CD8-positive, alpha-beta memory T cell (primary cell): ENCODE measurements around the gene XPO6. TPM values are rescaled to one million over a fixed set of nuclear protein-coding genes. Genes with fewer than 3 reads are reported as not detected.

Experiments
- CTCF ChIA-PET: fragments of 350-600 bp; sonication (Branson Sonifier 250); formaldehyde crosslinking; loops from one replicate; lab custom pipeline; 2021; ENCODE audit warnings: antibody characterized with exemption; lab: Charles Lee
- POLR2A ChIA-PET: fragments of 350-600 bp; sonication (Branson Sonifier 250); formaldehyde crosslinking; loops from one replicate; lab custom pipeline; 2021; ENCODE audit warnings: antibody characterized with exemption; lab: Charles Lee
- DNase-seq, 5 donors: peaks; one replicate each; pipeline versions ENCODE4 v3.0.0 to v3.0.0-alpha.2; 2020 to 2022; ENCODE audit warnings: mixed read lengths in 1 of 5
- H3K27ac ChIP-seq: one replicate; pipeline ENCODE4 v1.7.0; 2013; ENCODE audit warnings: low read depth, mild to moderate bottlenecking, low read length, moderate library complexity
- H3K27me3 ChIP-seq: 2 replicates; pipeline ENCODE4 v1.7.0; 2013; ENCODE audit warnings: low read length, mild to moderate bottlenecking; ENCODE audit not compliant: insufficient read depth, poor library complexity, severe bottlenecking
- H3K36me3 ChIP-seq: 2 replicates; pipeline ENCODE4 v1.7.0; 2013; ENCODE audit warnings: mild to moderate bottlenecking, low read length, moderate library complexity; ENCODE audit not compliant: insufficient read depth
- H3K4me1 ChIP-seq: 2 replicates; pipeline ENCODE4 v1.7.0; 2013; ENCODE audit warnings: mild to moderate bottlenecking, low read length, moderate library complexity; ENCODE audit not compliant: insufficient read depth
- H3K4me3 ChIP-seq: 2 replicates; pipeline ENCODE4 v1.7.0; 2013; ENCODE audit warnings: mild to moderate bottlenecking, low read length
- H3K9me3 ChIP-seq: 2 replicates; pipeline ENCODE4 v1.7.0; 2013; ENCODE audit warnings: mild to moderate bottlenecking, low read length
- H3K27ac Mint-ChIP-seq, 8 donors: one replicate each; pipeline ENCODE4 v1.8.0; 2020 to 2021; ENCODE audit warnings: mixed read lengths in 8 of 8, mild to moderate bottlenecking in 6 of 8, inconsistent platforms in 3 of 8, moderate library complexity in 3 of 8
- H3K27me3 Mint-ChIP-seq, 2 donors: one replicate each; pipeline ENCODE4 v1.8.0; 2020 to 2021; ENCODE audit warnings: mixed read lengths in 2 of 2, mild to moderate bottlenecking in 1 of 2, moderate library complexity in 1 of 2
- H3K36me3 Mint-ChIP-seq, 3 donors: one replicate each; pipeline ENCODE4 v1.8.0; 2020 to 2021; ENCODE audit warnings: mixed read lengths in 3 of 3, inconsistent platforms in 1 of 3, mild to moderate bottlenecking in 1 of 3
- H3K4me1 Mint-ChIP-seq, 3 donors: one replicate each; pipeline ENCODE4 v1.8.0; 2020 to 2021; ENCODE audit warnings: mixed read lengths in 3 of 3, inconsistent platforms in 1 of 3, mild to moderate bottlenecking in 1 of 3
- H3K4me3 Mint-ChIP-seq, 7 donors: one replicate each; pipeline ENCODE4 v1.8.0; 2020 to 2021; ENCODE audit warnings: mixed read lengths in 7 of 7, mild to moderate bottlenecking in 6 of 7, moderate library complexity in 4 of 7, inconsistent platforms in 2 of 7
- H3K9me3 Mint-ChIP-seq, 5 donors: one replicate each; pipeline ENCODE4 v1.8.0; 2020 to 2022; ENCODE audit warnings: mixed read lengths in 5 of 5, mild to moderate bottlenecking in 3 of 5, moderate library complexity in 2 of 5, inconsistent platforms in 1 of 5
- polyA plus RNA-seq: library from polyadenylated mRNA; unstranded; fragments of 300-500 nt; fragmentation: Illumina TruSeq; gene quantifications from one replicate; pipeline ENCODE4 v1.2.3, GENCODE V29; 2021
- total RNA-seq, 2 experiments: library from RNA; stranded (reverse); gene quantifications; one replicate each; pipeline ENCODE4 v1.2.3, GENCODE V29; 2021

XPO6 gene
- total and polyA plus RNA-seq, 3 experiments from 2014 or later: 96.8 to 234 (median 228) TPM

DNA sequence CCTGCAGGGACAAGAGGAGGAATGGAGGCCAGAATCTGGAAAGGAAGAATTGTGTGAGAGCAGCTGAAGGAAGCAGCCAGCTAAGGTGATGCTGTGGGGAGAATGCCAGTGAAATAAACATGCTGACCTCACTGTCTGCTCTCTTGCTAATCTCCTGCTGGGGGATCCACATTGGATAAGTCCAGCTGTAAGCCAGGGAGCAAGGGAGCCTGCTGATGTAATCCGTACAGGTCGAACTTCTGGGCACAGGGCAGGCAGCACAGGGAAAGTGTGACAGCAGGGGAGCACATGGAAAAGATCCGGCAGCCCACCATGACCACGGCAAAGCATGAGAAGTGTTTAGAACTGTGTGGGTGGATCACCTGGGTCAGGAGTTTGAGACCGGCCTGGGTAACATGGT lies 7.5 kb upstream of the XPO6 start:
- Histone ChIP-seq H3K9me3 (no peaks in the 10 kb centered on the region), H3K4me3 (no peak overlapping the region), H3K27me3 (no peaks in the 10 kb centered on the region), H3K36me3 (no peaks in the 10 kb centered on the region), H3K4me1 (no peaks in the 10 kb centered on the region), H3K27ac (no peak overlapping the region)
- ChIA-PET CTCF (interaction anchor here (1.2 to 11.5 kb wide), 8 partner anchors 10 to 81 kb away, joined by 3 to 200 read pairs (median 6); no protein-coding TSS in a partner anchor), POLR2A (no interaction called here)
- Mint-ChIP-seq H3K27ac (peak overlapping the region in 1 of 8 donors; percentile 55), H3K36me3 (no peaks in the 10 kb centered on the region), H3K27me3 (no peaks in the 10 kb centered on the region), H3K4me1 (peaks cover 4 to 6% (median 5%) of the 10 kb centered on the region in 3 donors), H3K4me3 (no peak overlapping the region), H3K9me3 (no peaks in the 10 kb centered on the region)
- no peak for DNase-seq

DNA sequence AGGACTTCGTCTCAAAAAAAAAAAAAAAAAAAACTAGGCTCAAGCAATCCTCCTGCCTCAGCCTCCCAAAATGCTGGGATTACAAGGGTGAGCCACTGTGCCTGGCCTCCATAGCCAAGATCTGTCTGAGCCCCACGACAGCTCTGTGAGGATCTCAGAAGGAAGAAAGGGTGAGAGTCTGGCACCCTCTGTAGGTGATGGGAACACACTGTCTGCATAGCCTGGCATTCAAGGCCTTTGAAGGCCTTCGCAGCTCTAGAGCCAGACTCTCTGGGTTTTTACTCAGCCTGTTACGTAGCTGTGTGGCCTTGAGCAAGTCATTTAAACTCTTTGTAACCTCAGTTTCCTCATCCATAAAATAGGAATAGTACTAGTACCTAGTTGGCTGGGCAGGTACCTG lies 6.3 kb upstream of the XPO6 start:
- Mint-ChIP-seq H3K4me1 (peaks cover 4 to 6% (median 5%) of the 10 kb centered on the region in 3 donors), H3K27me3 (no peaks in the 10 kb centered on the region), H3K9me3 (no peaks in the 10 kb centered on the region), H3K4me3 (peak overlapping the region in 1 of 7 donors; percentile 28), H3K36me3 (no peaks in the 10 kb centered on the region), H3K27ac (peak overlapping the region in 3 of 8 donors; percentile 48 to 72 (median 54))
- no peaks in the 10 kb centered on the region for H3K9me3 ChIP-seq
- DNase-seq: peak; percentile 40 to 79 (median 64)
- CTCF ChIA-PET: interaction anchor here (0.6 to 11.5 kb wide), 40 partner anchors 9 to 351 kb away, joined by 3 to 200 read pairs (median 5); no protein-coding TSS in a partner anchor
- H3K27ac ChIP-seq: no peak overlapping the region
- no peaks in the 10 kb centered on the region for H3K4me1 ChIP-seq
- POLR2A ChIA-PET: interaction anchor here (0.6 to 1.8 kb wide), 6 partner anchors 43 to 245 kb away, joined by 3 to 11 read pairs (median 7); no protein-coding TSS in a partner anchor
- H3K36me3 ChIP-seq: no peaks in the 10 kb centered on the region
- H3K4me3 ChIP-seq: no peak overlapping the region
- H3K27me3 ChIP-seq: no peaks in the 10 kb centered on the region

DNA sequence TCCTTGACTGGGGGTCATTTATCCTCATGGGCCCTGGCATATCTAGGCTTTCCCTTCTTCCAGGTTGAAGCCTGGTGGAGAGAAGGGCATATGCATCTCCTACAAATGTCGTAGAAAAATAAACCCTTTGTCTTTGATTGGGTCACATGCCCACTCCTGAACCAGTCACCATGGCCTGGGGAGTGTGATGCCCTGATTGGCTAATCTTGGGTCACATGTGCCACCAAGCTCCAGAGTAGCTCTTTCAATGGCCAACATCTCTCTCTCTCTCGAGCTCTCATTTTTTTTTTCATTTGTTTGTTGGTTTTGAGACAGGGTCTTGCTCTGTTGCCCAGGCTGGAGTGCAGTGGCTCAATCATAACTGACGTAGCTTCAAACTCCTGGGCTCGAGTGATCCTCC lies 5.6 kb upstream of the XPO6 start:
- H3K9me3 Mint-ChIP-seq: no peaks in the 10 kb centered on the region
- H3K4me1 Mint-ChIP-seq: peaks cover 5 to 6% (median 5%) of the 10 kb centered on the region in 3 donors
- no peak for DNase-seq

DNA sequence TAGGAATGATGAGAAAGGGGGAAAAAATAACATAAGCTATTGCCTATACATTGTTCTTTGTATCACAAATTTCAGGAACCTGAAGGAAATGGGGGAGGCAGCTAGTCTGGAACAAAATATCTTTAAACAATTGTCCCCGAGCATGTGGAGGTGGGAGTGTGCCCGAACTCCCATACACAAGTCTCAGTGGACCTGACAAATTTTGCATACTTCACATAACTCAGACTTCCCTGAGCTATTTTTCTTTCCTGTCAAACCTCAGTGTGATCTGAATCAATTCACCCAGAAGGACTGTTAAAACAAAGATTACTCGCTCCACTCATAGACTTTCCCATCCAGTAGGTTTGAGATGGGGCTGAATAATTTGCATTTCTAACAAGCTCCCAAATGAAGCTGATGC lies 1.6 kb upstream of the XPO6 start:
- Histone ChIP-seq H3K27ac (no peak overlapping the region), H3K4me1 (peaks cover 24% of the 10 kb centered on the region), H3K27me3 (no peaks in the 10 kb centered on the region), H3K36me3 (peaks cover 3% of the 10 kb centered on the region), H3K4me3 (no peak overlapping the region), H3K9me3 (no peaks in the 10 kb centered on the region)
- Mint-ChIP-seq H3K4me3 (peak overlapping the region in 3 of 7 donors; percentile 11 to 58 (median 48)), H3K36me3 (peaks cover 0 to 24% (median 4%) of the 10 kb centered on the region in 3 donors), H3K9me3 (peaks cover 0 to 3% (median 0%) of the 10 kb centered on the region in 5 donors), H3K27me3 (no peaks in the 10 kb centered on the region), H3K4me1 (peaks cover 24 to 31% (median 26%) of the 10 kb centered on the region in 3 donors), H3K27ac (peak overlapping the region in 2 of 8 donors; percentile 36 to 83)
- ChIA-PET POLR2A (no interaction called here), CTCF (interaction anchor here (11.5 kb wide), 1 partner anchor 75 kb away, joined by 200 read pairs; no protein-coding TSS in a partner anchor)
- DNase-seq: no peak

More for the DNA sequence above, 5.6 kb upstream of the XPO6 start:
- H3K36me3 ChIP-seq: no peaks in the 10 kb centered on the region
- H3K4me3 ChIP-seq: no peak overlapping the region
- H3K9me3 ChIP-seq: no peaks in the 10 kb centered on the region
- H3K4me1 ChIP-seq: peaks cover 4% of the 10 kb centered on the region
- ChIA-PET POLR2A (interaction anchor here (1.6 to 1.8 kb wide), 2 partner anchors 76 to 81 kb away, joined by 9 to 11 read pairs; no protein-coding TSS in a partner anchor), CTCF (interaction anchor here (0.8 to 11.5 kb wide), 24 partner anchors 8 to 245 kb away, joined by 3 to 200 read pairs (median 6); no protein-coding TSS in a partner anchor)
- H3K27me3 Mint-ChIP-seq: no peaks in the 10 kb centered on the region
- no peak overlapping the region for H3K4me3 Mint-ChIP-seq
- no peak overlapping the region for H3K27ac Mint-ChIP-seq
- no peaks in the 10 kb centered on the region for H3K27me3 ChIP-seq
- H3K27ac ChIP-seq: no peak overlapping the region
- H3K36me3 Mint-ChIP-seq: no peaks in the 10 kb centered on the region

DNA sequence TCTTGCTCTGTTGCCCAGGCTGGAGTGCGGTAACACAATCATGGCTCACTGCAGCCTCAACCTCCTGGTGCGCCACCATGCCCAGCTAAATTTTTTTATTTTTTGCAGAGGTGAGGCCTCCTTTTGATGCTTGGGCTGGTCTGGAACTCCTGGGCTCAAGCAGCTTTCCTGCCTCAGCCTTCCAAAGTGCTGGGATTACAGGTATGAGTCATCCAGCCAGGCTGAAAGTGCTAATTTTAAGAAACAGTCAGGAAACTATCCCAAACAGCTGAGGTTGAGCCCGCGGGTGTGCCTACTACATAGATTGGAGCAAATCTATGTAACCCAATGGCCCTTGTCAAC lies 738 bp upstream of the XPO6 start:
- Mint-ChIP-seq H3K27me3 (no peaks in the 10 kb centered on the region), H3K9me3 (peaks cover 0 to 3% (median 0%) of the 10 kb centered on the region in 5 donors), H3K36me3 (peaks cover 0 to 30% (median 7%) of the 10 kb centered on the region in 3 donors), H3K4me3 (peak overlapping the region in 6 of 7 donors; percentile 48 to 96 (median 89)), H3K27ac (peak overlapping the region in 6 of 8 donors; percentile 52 to 94 (median 90)), H3K4me1 (peaks cover 25 to 35% (median 28%) of the 10 kb centered on the region in 3 donors)
- Histone ChIP-seq H3K27ac (peak overlapping the region; percentile 55), H3K27me3 (no peaks in the 10 kb centered on the region), H3K4me1 (peaks cover 33% of the 10 kb centered on the region), H3K9me3 (no peaks in the 10 kb centered on the region), H3K4me3 (peak overlapping the region; percentile 66), H3K36me3 (peaks cover 7% of the 10 kb centered on the region)
- ChIA-PET POLR2A (interaction anchor here (0.8 to 3.1 kb wide), 4 partner anchors 19 to 72 kb away, joined by 3 to 25 read pairs (median 4); no protein-coding TSS in a partner anchor), CTCF (interaction anchor here (11.5 kb wide), 1 partner anchor 74 kb away, joined by 200 read pairs; no protein-coding TSS in a partner anchor)
- no peak for DNase-seq

DNA sequence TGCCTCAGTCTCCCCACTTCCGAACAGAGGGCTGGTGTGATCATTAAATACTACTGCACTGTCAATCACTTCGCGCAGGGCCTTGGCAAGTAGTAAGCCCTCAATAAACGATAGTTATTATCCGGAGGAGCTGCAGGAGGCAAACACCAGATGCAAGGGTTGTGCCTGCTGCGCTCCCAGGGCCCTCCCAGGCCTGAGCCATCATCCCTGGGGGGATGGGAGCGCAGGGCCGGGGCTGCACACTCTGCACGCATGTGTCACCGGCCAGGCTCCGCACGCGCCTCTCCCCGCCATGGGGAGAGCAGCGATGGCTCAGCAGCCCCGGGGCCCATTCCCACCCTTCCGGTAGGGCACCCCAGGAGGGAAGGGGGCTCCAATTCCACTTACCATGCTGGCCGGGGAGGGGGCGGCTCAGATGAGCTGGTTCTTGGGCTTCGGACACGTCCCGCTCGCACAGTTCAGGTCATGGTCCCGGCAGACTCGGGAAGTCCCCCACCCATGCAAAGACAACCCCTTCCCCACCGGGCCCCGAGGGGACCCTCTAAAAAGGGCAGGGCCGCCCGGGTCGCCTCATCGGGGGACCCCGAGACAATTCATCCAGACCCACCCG lies 681 bp downstream of the XPO6 start:
- no peaks in the 10 kb centered on the region for H3K27me3 ChIP-seq
- no peaks in the 10 kb centered on the region for H3K9me3 ChIP-seq
- H3K36me3 ChIP-seq: peaks cover 13% of the 10 kb centered on the region
- ChIA-PET CTCF (interaction anchor here (0.8 to 4.0 kb wide), 16 partner anchors 9 to 81 kb away, joined by 3 to 37 read pairs (median 6); partner anchors contain the start of gene SBK1), POLR2A (interaction anchor here (0.7 to 3.1 kb wide), 9 partner anchors 13 to 80 kb away, joined by 3 to 25 read pairs (median 3); no protein-coding TSS in a partner anchor)
- peak; percentile 35 to 69 (median 51) for DNase-seq
- H3K4me1 ChIP-seq: peaks cover 41% of the 10 kb centered on the region
- peak overlapping the region; percentile 57 for H3K27ac ChIP-seq
- H3K4me3 Mint-ChIP-seq: peak overlapping the region; percentile 80 to 95 (median 88)
- peaks cover 36 to 49% (median 41%) of the 10 kb centered on the region in 3 donors for H3K4me1 Mint-ChIP-seq
- H3K36me3 Mint-ChIP-seq: peaks cover 0 to 42% (median 9%) of the 10 kb centered on the region in 3 donors
- H3K9me3 Mint-ChIP-seq: peaks cover 0 to 3% (median 0%) of the 10 kb centered on the region in 5 donors
- peak overlapping the region; percentile 55 for H3K4me3 ChIP-seq
- H3K27me3 Mint-ChIP-seq: no peaks in the 10 kb centered on the region
- peak overlapping the region; percentile 49 to 95 (median 82) for H3K27ac Mint-ChIP-seq

DNA sequence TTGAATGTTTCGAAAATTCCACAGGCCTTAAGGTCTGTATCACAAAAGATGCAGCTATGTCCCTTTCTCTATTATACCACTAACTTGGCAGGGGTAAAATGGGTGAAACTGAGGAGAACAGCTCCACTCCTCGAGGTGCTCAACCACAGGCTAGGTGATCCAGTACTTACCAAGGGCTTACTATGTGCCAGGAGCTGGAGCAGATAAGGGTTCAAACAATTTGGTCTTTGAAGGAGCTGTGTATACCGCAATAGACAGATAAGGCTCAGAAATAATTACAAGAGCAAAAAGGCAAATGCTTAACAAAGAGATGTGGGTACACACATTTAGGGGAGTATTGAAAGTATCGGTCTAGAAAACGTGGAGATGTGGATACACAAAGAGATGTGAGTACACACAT lies 1.5 kb downstream of the XPO6 start:
- peak overlapping the region; percentile 57 for H3K27ac ChIP-seq
- no peak for DNase-seq
- Mint-ChIP-seq H3K27me3 (no peaks in the 10 kb centered on the region), H3K4me1 (peaks cover 38 to 52% (median 41%) of the 10 kb centered on the region in 3 donors), H3K4me3 (peak overlapping the region; percentile 80 to 95 (median 88)), H3K36me3 (peaks cover 0 to 45% (median 9%) of the 10 kb centered on the region in 3 donors), H3K27ac (peak overlapping the region; percentile 49 to 95 (median 82)), H3K9me3 (peaks cover 0 to 3% (median 0%) of the 10 kb centered on the region in 5 donors)
- H3K4me1 ChIP-seq: peaks cover 49% of the 10 kb centered on the region
- ChIA-PET CTCF (interaction anchor here (0.8 to 4.0 kb wide), 19 partner anchors 8 to 82 kb away, joined by 3 to 37 read pairs (median 6); partner anchors contain the start of gene SBK1), POLR2A (interaction anchor here (0.5 to 3.1 kb wide), 11 partner anchors 13 to 79 kb away, joined by 3 to 25 read pairs (median 3); no protein-coding TSS in a partner anchor)
- peak overlapping the region; percentile 55 for H3K4me3 ChIP-seq
- H3K9me3 ChIP-seq: no peaks in the 10 kb centered on the region
- no peaks in the 10 kb centered on the region for H3K27me3 ChIP-seq
- peaks cover 16% of the 10 kb centered on the region for H3K36me3 ChIP-seq
